GM10248 (cell line): ENCODE measurements around the gene TMEM272.

Experiments
- CTCF ChIA-PET: fragments of 300-600 bp; sonication (Branson Sonifier 250); formaldehyde crosslinking; extraction: SDS; loops from one replicate; lab custom pipeline; 2021; ENCODE audit warnings: antibody characterized with exemption; lab: Yijun Ruan, JAX
- POLR2A ChIA-PET: fragments of 350-650 bp; sonication (Branson Sonifier 250); formaldehyde crosslinking; extraction: SDS; loops from one replicate; lab custom pipeline; 2020; ENCODE audit warnings: antibody characterized with exemption; lab: Yijun Ruan, JAX
- DNase-seq: peaks from one replicate; pipeline ENCODE4 v3.0.0; 2012; ENCODE audit errors: extremely low spot score
- TF ChIP-seq, protein P1 (sequence below): IDR thresholded peaks from 2 replicates; pipeline ENCODE4 v1.5.1; 2012; ENCODE audit warnings: mild to moderate bottlenecking, low read depth; ENCODE audit errors: extremely low read depth, missing control alignments, control extremely low read depth

TMEM272 gene

DNA sequence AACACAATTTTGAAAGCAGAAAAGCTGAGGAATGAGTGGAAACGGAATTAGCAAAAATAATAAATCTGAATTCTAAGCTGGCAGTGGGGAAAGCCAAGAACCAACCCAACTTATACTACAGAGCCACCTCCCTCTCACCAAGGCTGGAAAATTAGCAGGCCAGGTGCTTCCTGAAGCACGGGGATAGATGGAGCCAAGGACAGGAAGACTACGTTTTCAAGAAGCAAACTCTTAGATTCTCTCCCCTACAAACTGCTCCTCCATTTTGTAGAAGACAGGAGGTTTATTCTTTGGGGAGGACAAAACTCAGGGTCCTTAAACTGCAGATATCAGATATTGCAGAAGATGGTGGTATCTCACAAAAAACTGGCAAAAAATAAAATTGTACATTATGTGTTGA is 25.6 kb upstream of the TMEM272 start:
- ChIA-PET POLR2A (no interaction called here), CTCF (no interaction called here)
- TF ChIP-seq, protein P1, sequence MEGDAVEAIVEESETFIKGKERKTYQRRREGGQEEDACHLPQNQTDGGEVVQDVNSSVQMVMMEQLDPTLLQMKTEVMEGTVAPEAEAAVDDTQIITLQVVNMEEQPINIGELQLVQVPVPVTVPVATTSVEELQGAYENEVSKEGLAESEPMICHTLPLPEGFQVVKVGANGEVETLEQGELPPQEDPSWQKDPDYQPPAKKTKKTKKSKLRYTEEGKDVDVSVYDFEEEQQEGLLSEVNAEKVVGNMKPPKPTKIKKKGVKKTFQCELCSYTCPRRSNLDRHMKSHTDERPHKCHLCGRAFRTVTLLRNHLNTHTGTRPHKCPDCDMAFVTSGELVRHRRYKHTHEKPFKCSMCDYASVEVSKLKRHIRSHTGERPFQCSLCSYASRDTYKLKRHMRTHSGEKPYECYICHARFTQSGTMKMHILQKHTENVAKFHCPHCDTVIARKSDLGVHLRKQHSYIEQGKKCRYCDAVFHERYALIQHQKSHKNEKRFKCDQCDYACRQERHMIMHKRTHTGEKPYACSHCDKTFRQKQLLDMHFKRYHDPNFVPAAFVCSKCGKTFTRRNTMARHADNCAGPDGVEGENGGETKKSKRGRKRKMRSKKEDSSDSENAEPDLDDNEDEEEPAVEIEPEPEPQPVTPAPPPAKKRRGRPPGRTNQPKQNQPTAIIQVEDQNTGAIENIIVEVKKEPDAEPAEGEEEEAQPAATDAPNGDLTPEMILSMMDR: no peak
- DNase-seq: no peak

DNA sequence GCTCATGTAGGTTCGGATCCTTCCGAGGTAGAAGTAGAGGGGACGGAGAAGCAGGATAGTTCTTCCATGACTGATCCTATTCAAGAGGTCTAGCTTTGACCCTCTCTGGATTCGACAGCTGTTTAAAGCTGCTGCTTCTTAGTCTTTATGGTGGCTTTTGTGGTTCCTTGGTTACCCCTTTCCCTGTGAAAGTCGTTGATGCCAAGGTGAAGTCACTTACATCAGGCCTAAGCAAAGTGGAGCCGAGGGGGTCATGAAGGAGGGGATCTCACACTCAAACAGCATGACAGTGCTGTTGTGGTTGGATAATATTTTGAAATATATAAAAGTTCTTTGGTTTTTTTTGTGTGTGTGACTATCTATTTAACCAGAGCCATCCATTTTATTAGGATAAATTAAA is 24.9 kb upstream of the TMEM272 start:
- no peak for DNase-seq
- ChIA-PET CTCF (interaction anchor here (1.4 to 2.1 kb wide), 2 partner anchors 56 to 258 kb away, joined by 3 to 5 read pairs; no protein-coding TSS in a partner anchor), POLR2A (no interaction called here)
- TF ChIP-seq, protein P1: no peak

DNA sequence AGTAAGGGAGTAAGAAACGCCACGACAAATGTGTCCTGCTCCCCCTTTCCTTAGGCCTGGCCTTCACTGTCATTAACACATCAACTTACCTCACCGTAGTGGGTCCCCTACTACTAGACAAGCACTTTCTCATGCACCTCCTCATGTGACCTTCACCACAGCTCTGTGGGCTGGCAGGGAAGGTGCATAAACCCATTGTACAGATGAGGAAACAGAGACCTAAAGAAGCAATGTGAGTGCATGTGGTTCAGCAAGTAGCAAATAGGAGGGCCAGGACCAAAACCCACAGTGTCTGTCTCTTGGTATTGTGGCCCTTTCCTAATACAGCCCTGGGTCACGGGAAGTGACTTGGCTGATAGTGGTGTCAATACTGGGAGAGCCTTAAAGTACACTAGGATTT is 22.1 kb upstream of the TMEM272 start:
- TF ChIP-seq, protein P1: no peak
- DNase-seq: no peak
- POLR2A ChIA-PET: no interaction called here
- CTCF ChIA-PET: interaction anchor here (1.2 to 1.8 kb wide), 3 partner anchors 9 to 584 kb away, joined by 3 to 5 read pairs (median 3); partner anchors contain the start of gene VPS36

DNA sequence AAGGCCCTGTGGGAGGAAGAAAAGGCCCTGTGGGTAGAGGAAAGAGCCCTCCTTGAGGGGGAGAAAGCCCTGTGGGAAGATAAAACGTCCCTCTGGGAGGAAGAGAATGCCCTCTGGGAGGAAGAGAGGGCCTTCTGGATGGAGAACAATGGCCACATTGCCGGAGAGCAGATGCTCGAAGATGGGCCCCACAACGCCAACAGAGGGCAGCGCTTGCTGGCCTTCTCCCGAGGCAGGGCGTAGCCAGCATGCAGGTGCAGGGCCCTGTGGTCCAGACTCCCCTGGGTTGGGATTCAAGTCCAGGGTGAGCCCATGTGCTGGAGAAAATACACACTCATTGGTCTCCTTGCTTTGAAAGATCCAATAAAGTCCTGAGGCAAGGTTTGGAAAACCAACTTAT is 20.9 kb upstream of the TMEM272 start:
- TF ChIP-seq, protein P1: no peak
- ChIA-PET CTCF (no interaction called here), POLR2A (no interaction called here)
- no peak for DNase-seq

DNA sequence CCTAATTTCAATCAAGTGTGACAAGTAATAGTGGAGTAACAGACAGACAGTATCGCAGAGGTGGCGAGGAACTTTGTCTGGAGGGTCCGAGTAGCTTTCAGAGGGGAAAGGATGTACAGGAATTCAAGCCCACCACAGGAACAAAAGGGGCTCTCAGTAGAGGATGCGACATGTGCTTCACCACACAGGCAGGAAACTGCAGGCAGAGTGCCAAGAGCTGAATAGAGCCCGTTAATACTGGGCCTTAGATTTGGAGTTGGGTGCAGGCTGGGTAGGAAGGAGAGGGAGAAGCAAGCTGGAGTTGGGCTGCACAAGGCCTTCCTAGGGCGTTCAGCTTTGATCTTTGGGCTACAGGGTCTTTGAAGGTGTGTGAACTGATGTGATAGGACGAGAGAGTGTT is 18.0 kb upstream of the TMEM272 start:
- TF ChIP-seq, protein P1: no peak
- ChIA-PET CTCF (interaction anchor here (0.6 to 2.1 kb wide), 3 partner anchors 10 to 48 kb away, joined by 4 to 5 read pairs (median 4); no protein-coding TSS in a partner anchor), POLR2A (no interaction called here)
- no peak for DNase-seq

DNA sequence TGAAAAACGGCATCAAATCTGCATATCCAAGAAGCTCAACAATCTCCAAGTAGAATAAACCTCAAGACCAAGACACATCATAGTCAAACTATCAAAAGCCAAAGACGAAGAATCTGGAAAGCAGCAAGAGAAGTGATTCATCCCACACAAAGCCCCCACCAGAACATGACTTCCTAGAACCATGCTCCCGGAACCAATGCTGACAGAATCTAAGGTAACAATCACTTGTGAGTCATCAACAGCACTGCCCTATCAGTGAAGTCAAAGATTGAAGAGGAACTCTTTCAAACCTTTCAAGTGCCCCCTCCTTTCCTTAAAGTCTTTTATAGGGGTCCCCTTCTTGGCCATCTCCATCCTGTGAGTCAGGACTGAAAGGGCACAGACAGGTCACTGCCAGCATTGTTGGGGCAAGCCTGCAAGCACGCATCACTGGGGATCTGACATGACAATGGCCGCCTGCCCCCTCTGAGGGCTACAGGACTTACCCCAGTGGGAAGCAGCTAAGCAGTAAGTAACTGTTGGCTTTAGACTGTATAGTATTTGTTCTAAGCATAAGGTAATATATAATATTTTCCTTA is 16.8 kb upstream of the TMEM272 start, which contains the start of gene CCDC70:
Gene CCDC70, plus strand, starts transcription at position 247 of the 578 bp plus-strand sequence. CDS start 3,443 bp downstream, outside the sequence.
- CTCF ChIA-PET: interaction anchor here (1.1 to 2.1 kb wide), 2 partner anchors 9 to 47 kb away, joined by 4 to 5 read pairs; no protein-coding TSS in a partner anchor
- no peak for DNase-seq
- TF ChIP-seq, protein P1: no peak
- POLR2A ChIA-PET: no interaction called here
